GM12878 (cell line): ENCODE data around the gene RABL3.

ENCODE experiments used
- CTCF ChIP-seq, 3 experiments: IDR thresholded peaks in 2 of 3; conservative IDR thresholded peaks in 1 of 3; 2 replicates each; pipeline ENCODE4 v1.5.1; 2011; ENCODE audit warnings: low read depth in 3 of 3, low read length in 3 of 3, mild to moderate bottlenecking in 3 of 3, control low read depth in 2 of 3, moderate library complexity in 2 of 3, inconsistent platforms in 1 of 3, mixed read lengths in 1 of 3; ENCODE audit not compliant: control insufficient read depth in 2 of 3, insufficient read depth in 1 of 3; ENCODE audit errors: extremely low read depth in 1 of 3
- ESRRA ChIP-seq: IDR thresholded peaks from 2 replicates; pipeline ENCODE4 v1.6.1; 2012; ENCODE audit warnings: mild to moderate bottlenecking, low read length, improper control_type of control experiment
- HCFC1 ChIP-seq: fragments of 150-350 bp; IDR thresholded peaks from 2 replicates; pipeline ENCODE4 v1.6.1; 2014; ENCODE audit warnings: low read length
- MAX ChIP-seq: IDR thresholded peaks from 2 replicates; pipeline ENCODE4 v1.6.1; 2012; ENCODE audit warnings: low read depth, low read length, improper control_type of control experiment
- RAD51 ChIP-seq: fragments of 450-650 bp; IDR thresholded peaks from 2 replicates; pipeline ENCODE4 v1.6.1; 2016; ENCODE audit warnings: moderate library complexity, mild to moderate bottlenecking, inconsistent platforms
- SMARCA5 ChIP-seq: fragments of 450-650 bp; IDR thresholded peaks from 2 replicates; pipeline ENCODE4 v1.6.1; 2017; ENCODE audit warnings: mild to moderate bottlenecking
- USF2 ChIP-seq: IDR thresholded peaks from 2 replicates; pipeline ENCODE4 v1.6.1; 2011; ENCODE audit warnings: low read depth, low read length, improper control_type of control experiment, borderline replicate concordance
- ZBTB40 ChIP-seq: fragments of 450-650 bp; IDR thresholded peaks from 2 replicates; pipeline ENCODE4 v1.6.1; 2016; ENCODE audit warnings: mild to moderate bottlenecking, moderate library complexity, borderline replicate concordance

- TF ChIP-seq ZBTB40 (no peak), HCFC1 (no peak), ESRRA (no peak), CTCF (IDR thresholded peaks at IDR 0.05 in 2 of 3, conservative IDR thresholded peaks at IDR 0.05 in 1 of 3; ENCODE audit: control insufficient read depth in 2 of 3, extremely low read depth in 1 of 3, insufficient read depth in 1 of 3, low read depth in 3 of 3, low read length in 3 of 3) (no peak), RAD51 (no peak), USF2 (no peak), SMARCA5 (no peak), MAX (no peak)
Measured at GRCh38 chr3:120753810-120754209, 11.5 kb upstream of the RABL3 start.
